Measurements from ENCODE around the gene KDM2A. TPM values are rescaled to one million over a fixed set of nuclear protein-coding genes. Genes with fewer than 3 reads are reported as not detected.
A peak's percentile ranks its signal among the peaks of the same experiment; 100 is the strongest.

KDM2A gene
- total RNA-seq, 1 experiment from 2014 or later: 26.3 TPM

GRCh38 chr11:67301313-67301921, 182.4 kb downstream of the KDM2A start:
- no peak for DNase-seq (ENCODE audit: low read depth)

GRCh38 chr11:67301951-67302516, 183.0 kb downstream of the KDM2A start:
- peak; percentile 87 for DNase-seq (ENCODE audit: low read depth)

GRCh38 chr11:67302571-67303131, 183.6 kb downstream of the KDM2A start:
- no peak for DNase-seq (ENCODE audit: low read depth)

- peak; percentile 53 for DNase-seq (ENCODE audit: low read depth)
Measured at GRCh38 chr11:67303132-67303834, 184.2 kb downstream of the KDM2A start, which contains the start of gene SSH3. Gene SSH3 (plus strand): TSS chr11:67303530. CDS start chr11:67303626, 96 bp downstream.

GRCh38 chr11:67303835-67304411, 184.9 kb downstream of the KDM2A start:
- DNase-seq (ENCODE audit: low read depth): no peak

- no peak for DNase-seq (ENCODE audit: low read depth)
Measured at GRCh38 chr11:67304511-67305113, 185.5 kb downstream of the KDM2A start.

- no peak for DNase-seq (ENCODE audit: low read depth)
Measured at GRCh38 chr11:67306769-67307544, 187.9 kb downstream of the KDM2A start.

- no peak for DNase-seq (ENCODE audit: low read depth)
Measured at GRCh38 chr11:67307545-67308001, 188.5 kb downstream of the KDM2A start.

Other genes starting within 250 kb of the KDM2A start
- gene PC, start 160.9 kb upstream of the KDM2A start, total RNA-seq (2014; rRNA removed): 6.2 and 6.3 TPM in 2 replicates
- not detected in 2 replicates for gene C11orf86, start 144.0 kb upstream of the KDM2A start, total RNA-seq (2014; rRNA removed)
- not detected in 2 replicates for gene SYT12, start 96.1 kb upstream of the KDM2A start, total RNA-seq (2014; rRNA removed)
- 0.57 and 1.0 TPM in 2 replicates for gene RHOD, start 62.4 kb upstream of the KDM2A start, total RNA-seq (2014; rRNA removed)
- 62.6 and 69.3 TPM in 2 replicates for gene GRK2, start 147.2 kb downstream of the KDM2A start, total RNA-seq (2014; rRNA removed)
- 31.3 and 42.1 TPM in 2 replicates for gene ANKRD13D, start 170.0 kb downstream of the KDM2A start, total RNA-seq (2014; rRNA removed)
- 10.8 and 19.0 TPM in 2 replicates for gene SSH3, start 184.3 kb downstream of the KDM2A start, total RNA-seq (2014; rRNA removed)
- 114 and 138 TPM in 2 replicates for gene POLD4, start 234.3 kb downstream of the KDM2A start, total RNA-seq (2014; rRNA removed)

Data from LHCN-M2 (cell line).